GM10847 (cell line): ENCODE measurements around the gene MAPT.

Experiments used
- POLR2A ChIP-seq: IDR thresholded peaks from 2 replicates; pipeline ENCODE4 v1.6.1; 2011; ENCODE audit not compliant: insufficient read length; ENCODE audit errors: extremely low read depth

MAPT gene

GRCh38 chr17:45992175-45992574, 97.8 kb downstream of the MAPT start:
- no peak for TF ChIP-seq POLR2A

GRCh38 chr17:45992904-45993303, 98.5 kb downstream of the MAPT start:
- no peak for TF ChIP-seq POLR2A

GRCh38 chr17:45993962-45994627, 99.7 kb downstream of the MAPT start:
- TF ChIP-seq POLR2A = no peak

GRCh38 chr17:45994987-45995386, 100.6 kb downstream of the MAPT start:
- TF ChIP-seq POLR2A = no peak

- TF ChIP-seq POLR2A = no peak
Measured at GRCh38 chr17:45995627-45996270, 101.4 kb downstream of the MAPT start.

GRCh38 chr17:45996282-45996937, 102.1 kb downstream of the MAPT start:
- no peak for TF ChIP-seq POLR2A

GRCh38 chr17:45997166-45997565, 102.8 kb downstream of the MAPT start:
- no peak for TF ChIP-seq POLR2A

- no peak for TF ChIP-seq POLR2A
Measured at GRCh38 chr17:45997624-45998023, 103.3 kb downstream of the MAPT start.

GRCh38 chr17:45998987-45999899, 104.9 kb downstream of the MAPT start, which contains the start of gene STH:
TSS of gene STH (plus strand) at chr17:45999250. CDS start at chr17:45999280, 30 bp downstream.
- no peak for TF ChIP-seq POLR2A

- TF ChIP-seq POLR2A = no peak
Measured at GRCh38 chr17:45999900-46000290, 105.5 kb downstream of the MAPT start.

GRCh38 chr17:46000292-46000691, 105.9 kb downstream of the MAPT start:
- TF ChIP-seq POLR2A = no peak

- no peak for TF ChIP-seq POLR2A
Measured at GRCh38 chr17:46000757-46001156, 106.4 kb downstream of the MAPT start.

- TF ChIP-seq POLR2A = no peak
Measured at GRCh38 chr17:46001390-46002310, 107.3 kb downstream of the MAPT start.

GRCh38 chr17:46002311-46002972, 108.1 kb downstream of the MAPT start:
- no peak for TF ChIP-seq POLR2A
